ENCODE data around the gene ELMOD3. TPM values are rescaled to one million over a fixed set of nuclear protein-coding genes. Genes with fewer than 3 reads are reported as not detected.
"Not testable (repeated sequence)": the region's sequence is repeated elsewhere in the genome, so short reads cannot be mapped to it uniquely, and the experiment has no call there.

The ELMOD3 gene
- total RNA-seq, 2 donors from 2014 or later = 12.4 to 18.9 TPM

GRCh38 chr2:85439025-85439472 is 84.5 kb downstream of the ELMOD3 start:
- Histone ChIP-seq H3K4me1 (ENCODE audit: control insufficient read depth, insufficient read depth, low read length) (peaks cover 10% of the 10 kb centered on the region), H3K9ac (ENCODE audit: extremely low read depth, low read length, poor library complexity, severe bottlenecking) (no peak overlapping the region), H3K36me3 (ENCODE audit: control insufficient read depth, insufficient read depth, low read length) (no peaks in the 10 kb centered on the region), H3K4me3 (ENCODE audit: low read length) (no peak overlapping the region), H3K27ac (ENCODE audit: low read depth, low read length) (no peak overlapping the region), H3K9me3 (ENCODE audit: control insufficient read depth, low read length) (no peaks in the 10 kb centered on the region), H3K27me3 (ENCODE audit: control insufficient read depth, insufficient read depth, low read length, poor library complexity, severe bottlenecking) (no peaks in the 10 kb centered on the region)
- peaks cover 17% of the 10 kb centered on the region for H3K4me1 Mint-ChIP-seq
- H3K9me3 Mint-ChIP-seq = no peaks in the 10 kb centered on the region
- no peaks in the 10 kb centered on the region for H3K27me3 Mint-ChIP-seq (ENCODE audit: insufficient read depth)
- peak overlapping the region; percentile 58 for H3K27ac Mint-ChIP-seq
- no peaks in the 10 kb centered on the region for H3K36me3 Mint-ChIP-seq (ENCODE audit: low read depth)
- DNase-seq = peak; percentile 44
- no peak overlapping the region for H3K4me3 Mint-ChIP-seq
- 92 to 95% methylated on average over 3 to 6 of the region's 6 CpGs for WGBS, 2 experiments (ENCODE audit: insufficient coverage in 1 of 2, insufficient read length in 1 of 2)
- peak; percentile 38 for TF ChIP-seq CTCF (conservative IDR thresholded peaks at IDR 0.05)

- not testable (repeated sequence) for H3K36me3 Mint-ChIP-seq (ENCODE audit: low read depth); H3K27me3 ChIP-seq (ENCODE audit: control insufficient read depth, insufficient read depth, low read length, poor library complexity, severe bottlenecking); DNase-seq; H3K4me3 ChIP-seq (ENCODE audit: low read length); H3K36me3 ChIP-seq (ENCODE audit: control insufficient read depth, insufficient read depth, low read length); H3K27ac ChIP-seq (ENCODE audit: low read depth, low read length); H3K27ac Mint-ChIP-seq; H3K9ac ChIP-seq (ENCODE audit: extremely low read depth, low read length, poor library complexity, severe bottlenecking); H3K9me3 ChIP-seq (ENCODE audit: control insufficient read depth, low read length); H3K4me1 ChIP-seq (ENCODE audit: control insufficient read depth, insufficient read depth, low read length); H3K27me3 Mint-ChIP-seq (ENCODE audit: insufficient read depth); H3K9me3 Mint-ChIP-seq; H3K4me3 Mint-ChIP-seq
- WGBS, 2 experiments (ENCODE audit: insufficient coverage in 1 of 2, insufficient read length in 1 of 2) = 95 to 98% methylated on average over 5 to 9 of the region's 9 CpGs
- H3K4me1 Mint-ChIP-seq = peaks cover 19% of the 10 kb centered on the region
Observed at GRCh38 chr2:85439569-85439968, 85.0 kb downstream of the ELMOD3 start.

GRCh38 chr2:85439986-85440385 is 85.4 kb downstream of the ELMOD3 start:
- H3K36me3 ChIP-seq (ENCODE audit: control insufficient read depth, insufficient read depth, low read length) = no peaks in the 10 kb centered on the region
- no peaks in the 10 kb centered on the region for H3K27me3 ChIP-seq (ENCODE audit: control insufficient read depth, insufficient read depth, low read length, poor library complexity, severe bottlenecking)
- peaks cover 23% of the 10 kb centered on the region for H3K4me1 Mint-ChIP-seq
- H3K9me3 Mint-ChIP-seq = no peaks in the 10 kb centered on the region
- no peaks in the 10 kb centered on the region for H3K9me3 ChIP-seq (ENCODE audit: control insufficient read depth, low read length)
- H3K36me3 Mint-ChIP-seq (ENCODE audit: low read depth) = no peaks in the 10 kb centered on the region
- TF ChIP-seq CTCF (conservative IDR thresholded peaks at IDR 0.05) = no peak
- DNase-seq = peak; percentile 38
- H3K4me3 Mint-ChIP-seq = no peak overlapping the region
- no peak overlapping the region for H3K27ac Mint-ChIP-seq
- whole genome bisulfite sequencing, 2 experiments (ENCODE audit: insufficient coverage in 1 of 2, insufficient read length in 1 of 2) = 88 to 89% methylated on average over 5 to 7 of the region's 7 CpGs
- H3K4me1 ChIP-seq (ENCODE audit: control insufficient read depth, insufficient read depth, low read length) = peaks cover 10% of the 10 kb centered on the region
- H3K9ac ChIP-seq (ENCODE audit: extremely low read depth, low read length, poor library complexity, severe bottlenecking) = no peak overlapping the region
- H3K4me3 ChIP-seq (ENCODE audit: low read length) = no peak overlapping the region
- H3K27me3 Mint-ChIP-seq (ENCODE audit: insufficient read depth) = no peaks in the 10 kb centered on the region
- H3K27ac ChIP-seq (ENCODE audit: low read depth, low read length) = no peak overlapping the region

DNA sequence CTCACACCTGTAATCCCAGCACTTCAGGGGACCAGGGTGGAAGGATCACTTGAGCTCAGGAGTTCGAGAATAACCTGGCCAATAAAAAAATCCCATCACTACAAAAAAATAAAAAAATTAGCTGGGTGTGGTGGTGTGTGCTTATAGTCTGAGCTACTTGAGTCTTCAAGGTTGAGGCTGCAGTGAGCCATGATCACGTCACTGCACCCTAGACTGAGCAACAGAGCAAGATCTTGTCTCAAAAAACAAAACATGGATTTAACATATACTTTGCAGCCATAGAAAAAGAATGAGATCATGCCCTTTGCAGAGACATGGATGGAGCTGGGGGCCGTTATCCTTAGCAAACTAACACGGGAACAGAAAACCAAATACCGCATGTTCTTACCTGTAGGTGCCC is 86.2 kb downstream of the ELMOD3 start:
- no peak overlapping the region for H3K4me3 ChIP-seq (ENCODE audit: low read length)
- H3K9me3 Mint-ChIP-seq = no peaks in the 10 kb centered on the region
- peaks cover 24% of the 10 kb centered on the region for H3K4me1 Mint-ChIP-seq
- no peaks in the 10 kb centered on the region for H3K36me3 ChIP-seq (ENCODE audit: control insufficient read depth, insufficient read depth, low read length)
- H3K36me3 Mint-ChIP-seq (ENCODE audit: low read depth) = no peaks in the 10 kb centered on the region
- no peaks in the 10 kb centered on the region for H3K27me3 ChIP-seq (ENCODE audit: control insufficient read depth, insufficient read depth, low read length, poor library complexity, severe bottlenecking)
- WGBS, 2 experiments (ENCODE audit: insufficient coverage in 1 of 2, insufficient read length in 1 of 2) = 93 to 100% methylated on average over 4 to 5 of the region's 5 CpGs
- no peak overlapping the region for H3K4me3 Mint-ChIP-seq
- H3K9ac ChIP-seq (ENCODE audit: extremely low read depth, low read length, poor library complexity, severe bottlenecking) = no peak overlapping the region
- no peak for TF ChIP-seq CTCF (conservative IDR thresholded peaks at IDR 0.05)
- no peaks in the 10 kb centered on the region for H3K27me3 Mint-ChIP-seq (ENCODE audit: insufficient read depth)
- no peaks in the 10 kb centered on the region for H3K9me3 ChIP-seq (ENCODE audit: control insufficient read depth, low read length)
- no peak overlapping the region for H3K27ac Mint-ChIP-seq
- no peak for DNase-seq
- H3K4me1 ChIP-seq (ENCODE audit: control insufficient read depth, insufficient read depth, low read length) = peaks cover 10% of the 10 kb centered on the region
- no peak overlapping the region for H3K27ac ChIP-seq (ENCODE audit: low read depth, low read length)

Data from endodermal cell (in vitro differentiated cells).